ENCODE results near the gene GLIS1.

- TF ChIP-seq EZH2 (IDR thresholded peaks at IDR 0.05; ENCODE audit: insufficient read depth, poor library complexity, severe bottlenecking) (no peak), EZH2phosphoT487 (IDR thresholded peaks at IDR 0.05; ENCODE audit: insufficient read depth, low read depth) (no peak)
These were observed 221.1 kb downstream of the GLIS1 start for GRCh38 chr1:53517821-53518352.

Data from GM23248 (cell line).